Measurements from ENCODE around the gene HIF3A. TPM values are rescaled to one million over a fixed set of nuclear protein-coding genes. Genes with fewer than 3 reads are reported as not detected.

HIF3A gene
- total RNA-seq, 1 experiment from 2014 or later, result 5.2 TPM

DNA sequence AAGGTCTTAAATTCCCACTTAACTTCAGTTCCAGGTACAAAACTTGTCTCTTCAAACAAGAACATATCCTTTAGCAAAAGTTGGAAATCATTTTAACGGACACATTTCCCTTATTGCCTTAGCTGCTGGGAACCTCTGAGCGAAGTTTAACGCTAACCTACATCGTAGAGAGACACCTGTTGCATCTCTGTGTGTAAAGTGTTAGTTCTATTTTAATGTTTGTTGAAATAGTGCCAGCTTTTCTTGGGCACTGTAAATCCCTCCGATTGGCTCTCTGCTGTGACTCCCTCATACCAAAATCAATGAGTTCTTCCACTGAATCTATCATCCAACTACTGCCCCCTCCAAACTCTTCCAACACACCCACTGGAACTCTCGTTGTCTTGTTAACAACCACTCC, 2.3 kb upstream of the HIF3A start:
- peaks cover 2% of the 10 kb centered on the region for H3K27me3 Mint-ChIP-seq (ENCODE audit: insufficient read depth, unreplicated experiment)

GRCh38 chr19:46295401-46296201, 1.2 kb upstream of the HIF3A start:
- Histone ChIP-seq H3K27me3 (replicated peaks; ENCODE audit: control insufficient read depth, insufficient read depth, low read length) (no peaks in the 10 kb centered on the region), H3K9me3 (peaks cover 7% of the 10 kb centered on the region), H3K4me3 (ENCODE audit: low read depth, low read length) (no peak overlapping the region), H3K4me1 (peaks cover 7% of the 10 kb centered on the region), H3K36me3 (ENCODE audit: control insufficient read depth, insufficient read depth, low read length) (no peaks in the 10 kb centered on the region)
- DNase-seq, result no peak
- intact Hi-C loops (cut with micrococcal nuclease; ENCODE audit: unreplicated experiment), result no loop called here
- POLR2A ChIA-PET, result no interaction called here
- BruUV-seq (replicated peaks), result no TSS peak
- CTCF ChIA-PET, result no interaction called here
- Mint-ChIP-seq H3K9me3 (ENCODE audit: unreplicated experiment) (no peaks in the 10 kb centered on the region), H3K27ac (ENCODE audit: unreplicated experiment) (no peak overlapping the region), H3K36me3 (ENCODE audit: insufficient read depth, unreplicated experiment) (peaks cover 6% of the 10 kb centered on the region), H3K27me3 (ENCODE audit: insufficient read depth, unreplicated experiment) (peaks cover 2% of the 10 kb centered on the region), H3K4me1 (ENCODE audit: low read depth, unreplicated experiment) (no peaks in the 10 kb centered on the region), H3K4me3 (ENCODE audit: unreplicated experiment) (no peak overlapping the region)
- TF ChIP-seq CTCF (IDR thresholded peaks at IDR 0.05; ENCODE audit: insufficient read depth in 1 of 2, low read depth in 1 of 2, low read length in 1 of 2, severe bottlenecking in 1 of 2, unreplicated experiment in 1 of 2), result no peak

More for the DNA sequence above, 2.3 kb upstream of the HIF3A start:
- POLR2A ChIA-PET, result no interaction called here
- peaks cover 6% of the 10 kb centered on the region for H3K36me3 Mint-ChIP-seq (ENCODE audit: insufficient read depth, unreplicated experiment)
- Histone ChIP-seq H3K9me3 (peaks cover 18% of the 10 kb centered on the region), H3K4me1 (no peaks in the 10 kb centered on the region), H3K27me3 (replicated peaks; ENCODE audit: control insufficient read depth, insufficient read depth, low read length) (no peaks in the 10 kb centered on the region), H3K4me3 (ENCODE audit: low read depth, low read length) (no peak overlapping the region), H3K36me3 (ENCODE audit: control insufficient read depth, insufficient read depth, low read length) (no peaks in the 10 kb centered on the region)
- no TSS peak for BruUV-seq (replicated peaks)
- CTCF ChIA-PET, result no interaction called here
- no peaks in the 10 kb centered on the region for H3K4me1 Mint-ChIP-seq (ENCODE audit: low read depth, unreplicated experiment)
- no peak overlapping the region for H3K4me3 Mint-ChIP-seq (ENCODE audit: unreplicated experiment)
- no peak for TF ChIP-seq CTCF (IDR thresholded peaks at IDR 0.05; ENCODE audit: insufficient read depth in 1 of 2, low read depth in 1 of 2, low read length in 1 of 2, severe bottlenecking in 1 of 2, unreplicated experiment in 1 of 2)
- no peak for DNase-seq
- H3K9me3 Mint-ChIP-seq (ENCODE audit: unreplicated experiment), result no peaks in the 10 kb centered on the region
- no peak overlapping the region for H3K27ac Mint-ChIP-seq (ENCODE audit: unreplicated experiment)
- intact Hi-C loops (cut with micrococcal nuclease; ENCODE audit: unreplicated experiment), result no loop called here

DNA sequence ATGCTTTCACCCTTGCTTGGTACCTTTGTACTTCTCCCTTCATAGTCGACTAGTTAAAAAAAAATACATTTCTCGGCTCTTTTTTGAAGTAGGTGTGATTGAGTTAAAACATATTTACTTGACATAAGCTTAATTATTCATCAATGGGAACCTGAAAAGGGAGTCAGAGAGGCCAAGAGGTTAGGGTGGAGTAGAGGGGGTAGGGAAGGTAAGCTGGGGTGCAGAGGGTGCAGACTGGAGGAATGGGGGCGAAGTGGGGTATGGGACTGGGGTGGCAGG, 701 bp upstream of the HIF3A start:
- Mint-ChIP-seq H3K9me3 (ENCODE audit: unreplicated experiment) (no peaks in the 10 kb centered on the region), H3K4me3 (ENCODE audit: unreplicated experiment) (no peak overlapping the region), H3K27me3 (ENCODE audit: insufficient read depth, unreplicated experiment) (peaks cover 2% of the 10 kb centered on the region), H3K4me1 (ENCODE audit: low read depth, unreplicated experiment) (no peaks in the 10 kb centered on the region), H3K27ac (ENCODE audit: unreplicated experiment) (no peak overlapping the region), H3K36me3 (ENCODE audit: insufficient read depth, unreplicated experiment) (peaks cover 6% of the 10 kb centered on the region)
- ChIA-PET CTCF (no interaction called here), POLR2A (no interaction called here)
- H3K9me3 ChIP-seq, result peaks cover 2% of the 10 kb centered on the region; the same call in 1 of the 2 replicates
- H3K36me3 ChIP-seq (ENCODE audit: control insufficient read depth, insufficient read depth, low read length), result no peaks in the 10 kb centered on the region
- TF ChIP-seq CTCF (IDR thresholded peaks at IDR 0.05; ENCODE audit: insufficient read depth in 1 of 2, low read depth in 1 of 2, low read length in 1 of 2, severe bottlenecking in 1 of 2, unreplicated experiment in 1 of 2), result no peak
- H3K27me3 ChIP-seq (replicated peaks; ENCODE audit: control insufficient read depth, insufficient read depth, low read length), result no peaks in the 10 kb centered on the region
- intact Hi-C loops (cut with micrococcal nuclease; ENCODE audit: unreplicated experiment), result no loop called here
- no peak overlapping the region for H3K4me3 ChIP-seq (ENCODE audit: low read depth, low read length)
- peaks cover 12% of the 10 kb centered on the region for H3K4me1 ChIP-seq
- BruUV-seq (replicated peaks), result no TSS peak
- DNase-seq, result no peak
